OCI-LY3 (cell line): ENCODE measurements around the gene CFAP43.
"Not testable (repeated sequence)": the region's sequence is repeated elsewhere in the genome, so short reads cannot be mapped to it uniquely, and the experiment has no call there.

Experiments
- H2AFZ ChIP-seq: fragments of 200-600, 300-600 bp; shearing (Covaris generic); 2 replicates; pipeline ENCODE4 v1.6.0; 2014; ENCODE audit warnings: antibody characterized with exemption, low read depth, low read length
- H3K27ac ChIP-seq: fragments of 200-600, 300-600 bp; sonication (generic); 2 replicates; pipeline ENCODE4 v1.5.1; 2014; ENCODE audit warnings: mild to moderate bottlenecking, low read length, moderate library complexity, mixed read lengths
- H3K27me3 ChIP-seq: fragments of 200-600, 300-600 bp; sonication (generic); 2 replicates; pipeline ENCODE4 v1.6.1; 2014; ENCODE audit warnings: low read depth, low read length, mixed read lengths
- H3K36me3 ChIP-seq: fragments of 200-600, 300-600 bp; sonication (generic); replicated peaks from 2 replicates; pipeline ENCODE3; 2014; ENCODE audit warnings: low read depth, low read length, mixed read lengths
- H3K4me1 ChIP-seq: fragments of 300-600, 200-600 bp; sonication (generic); 2 replicates; pipeline ENCODE4 v1.6.1; 2014; ENCODE audit warnings: low read length, mixed read lengths
- H3K4me2 ChIP-seq: fragments of 200-600, 300-600 bp; sonication (generic); 2 replicates; pipeline ENCODE4 v1.6.1; 2014; ENCODE audit warnings: low read length, mixed read lengths
- H3K4me3 ChIP-seq: fragments of 300-600, 200-600 bp; sonication (generic); 2 replicates; pipeline ENCODE4 v1.5.1; 2014; ENCODE audit warnings: antibody characterized with exemption, mild to moderate bottlenecking, low read length, moderate library complexity
- H3K79me2 ChIP-seq: fragments of 300-600, 200-600 bp; shearing (Covaris generic); 2 replicates; pipeline ENCODE4 v1.6.1; 2014; ENCODE audit warnings: mild to moderate bottlenecking, low read length, mixed read lengths
- H3K9ac ChIP-seq: fragments of 300-600, 200-600 bp; shearing (Covaris generic); 2 replicates; pipeline ENCODE4 v1.6.0; 2014; ENCODE audit warnings: mild to moderate bottlenecking, low read length, moderate library complexity
- H3K9me3 ChIP-seq: fragments of 200-600, 300-600 bp; shearing (Covaris generic); 2 replicates; pipeline ENCODE4 v1.6.1; 2014; ENCODE audit warnings: low read length, mixed read lengths; ENCODE audit not compliant: insufficient read depth
- H4K20me1 ChIP-seq: fragments of 200-600, 300-600 bp; sonication (generic); 2 replicates; pipeline ENCODE4 v1.6.1; 2016; ENCODE audit warnings: low read length, mixed read lengths; ENCODE audit not compliant: insufficient read depth
- CTCF ChIP-seq: fragments of 200-600, 300-600 bp; sonication (generic); IDR thresholded peaks from 2 replicates; pipeline ENCODE4 v1.5.1; 2014; ENCODE audit warnings: antibody characterized with exemption, low read length, low read depth
- EZH2phosphoT487 ChIP-seq: fragments of 200-600 bp; shearing (Covaris generic); IDR thresholded peaks from 2 replicates; pipeline ENCODE4 v1.6.1; 2018; ENCODE audit warnings: antibody characterized with exemption, mixed run types, low read depth

The CFAP43 gene

GRCh38 chr10:104246976-104247375 lies 14.8 kb upstream of the CFAP43 start:
- H4K20me1 ChIP-seq = no peaks in the 10 kb centered on the region
- no peak overlapping the region for H3K27ac ChIP-seq
- H3K4me1 ChIP-seq = no peaks in the 10 kb centered on the region
- no peak overlapping the region for H3K4me3 ChIP-seq
- no peaks in the 10 kb centered on the region for H3K9me3 ChIP-seq
- H2AFZ ChIP-seq = no peak overlapping the region
- H3K27me3 ChIP-seq = peaks cover 3% of the 10 kb centered on the region; the same call in 1 of the 2 replicates
- H3K36me3 ChIP-seq = no peaks in the 10 kb centered on the region
- no peak for TF ChIP-seq EZH2phosphoT487
- no peak for TF ChIP-seq CTCF
- no peaks in the 10 kb centered on the region for H3K79me2 ChIP-seq
- no peak overlapping the region for H3K4me2 ChIP-seq
- H3K9ac ChIP-seq = no peak overlapping the region

- H3K4me3 ChIP-seq = no peak overlapping the region
- no peaks in the 10 kb centered on the region for H3K36me3 ChIP-seq
- no peak overlapping the region for H3K4me2 ChIP-seq
- TF ChIP-seq EZH2phosphoT487 = no peak
- no peaks in the 10 kb centered on the region for H3K4me1 ChIP-seq
- no peak overlapping the region for H3K27ac ChIP-seq
- peaks cover 3% of the 10 kb centered on the region; the same call in 1 of the 2 replicates for H3K27me3 ChIP-seq
- H3K9ac ChIP-seq = no peak overlapping the region
- no peaks in the 10 kb centered on the region for H3K9me3 ChIP-seq
- no peaks in the 10 kb centered on the region for H3K79me2 ChIP-seq
- no peak overlapping the region for H2AFZ ChIP-seq
- no peaks in the 10 kb centered on the region for H4K20me1 ChIP-seq
Measured at GRCh38 chr10:104245066-104245632, 13.0 kb upstream of the CFAP43 start.

- no peaks in the 10 kb centered on the region for H3K9me3 ChIP-seq
- no peak overlapping the region for H3K4me3 ChIP-seq
- H3K4me2 ChIP-seq = no peak overlapping the region
- no peaks in the 10 kb centered on the region for H4K20me1 ChIP-seq
- TF ChIP-seq CTCF (no peak), EZH2phosphoT487 (no peak)
- H3K4me1 ChIP-seq = no peaks in the 10 kb centered on the region
- no peak overlapping the region for H2AFZ ChIP-seq
- H3K27me3 ChIP-seq = no peaks in the 10 kb centered on the region
- no peaks in the 10 kb centered on the region for H3K79me2 ChIP-seq
- H3K36me3 ChIP-seq = no peaks in the 10 kb centered on the region
- H3K27ac ChIP-seq = no peak overlapping the region
- no peak overlapping the region for H3K9ac ChIP-seq
Measured at GRCh38 chr10:104243512-104243911, 11.3 kb upstream of the CFAP43 start.

GRCh38 chr10:104243009-104243408 lies 10.8 kb upstream of the CFAP43 start:
- not testable (repeated sequence) for H4K20me1 ChIP-seq, H3K27ac ChIP-seq, H3K4me2 ChIP-seq, H2AFZ ChIP-seq, H3K79me2 ChIP-seq, H3K9me3 ChIP-seq, H3K9ac ChIP-seq, H3K4me1 ChIP-seq, H3K4me3 ChIP-seq, H3K36me3 ChIP-seq, H3K27me3 ChIP-seq

- no peak overlapping the region for H3K4me2 ChIP-seq
- H4K20me1 ChIP-seq = no peaks in the 10 kb centered on the region
- TF ChIP-seq EZH2phosphoT487 = no peak
- no peak for TF ChIP-seq CTCF
- H3K27me3 ChIP-seq = no peaks in the 10 kb centered on the region
- no peaks in the 10 kb centered on the region for H3K79me2 ChIP-seq
- no peaks in the 10 kb centered on the region for H3K36me3 ChIP-seq
- H3K4me1 ChIP-seq = no peaks in the 10 kb centered on the region
- H3K9me3 ChIP-seq = no peaks in the 10 kb centered on the region
- no peak overlapping the region for H2AFZ ChIP-seq
- no peak overlapping the region for H3K9ac ChIP-seq
- H3K4me3 ChIP-seq = no peak overlapping the region
- no peak overlapping the region for H3K27ac ChIP-seq
Measured at GRCh38 chr10:104242545-104242944, 10.4 kb upstream of the CFAP43 start.
